ENCODE data around the gene GLYATL1.
A peak's percentile ranks its signal among the peaks of the same experiment; 100 is the strongest.

GLYATL1 gene

GRCh38 chr11:58938398-58938797 is 890 bp upstream of the GLYATL1 start:
- Mint-ChIP-seq H3K27me3 (peaks cover 2% of the 10 kb centered on the region), H3K27ac (no peak overlapping the region), H3K4me3 (no peak overlapping the region), H3K36me3 (no peaks in the 10 kb centered on the region), H3K9me3 (peaks cover 3% of the 10 kb centered on the region), H3K4me1 (no peaks in the 10 kb centered on the region)
- no peak for DNase-seq (ENCODE audit: low spot score in 2 of 2)
- no peak for ATAC-seq (ENCODE audit: low read depth)

- no peaks in the 10 kb centered on the region for H3K4me1 Mint-ChIP-seq
- no peaks in the 10 kb centered on the region for H3K36me3 Mint-ChIP-seq
- H3K27ac Mint-ChIP-seq: no peak overlapping the region
- peaks cover 2% of the 10 kb centered on the region for H3K27me3 Mint-ChIP-seq
- H3K4me3 Mint-ChIP-seq: no peak overlapping the region
- no peak for DNase-seq (ENCODE audit: low spot score in 2 of 2)
- peaks cover 3% of the 10 kb centered on the region for H3K9me3 Mint-ChIP-seq
- no peak for ATAC-seq (ENCODE audit: low read depth)
These were observed 740 bp downstream of the GLYATL1 start for GRCh38 chr11:58940028-58940427.

- H3K36me3 Mint-ChIP-seq: no peaks in the 10 kb centered on the region
- no peak overlapping the region for H3K4me3 Mint-ChIP-seq
- no peaks in the 10 kb centered on the region for H3K4me1 Mint-ChIP-seq
- peaks cover 2% of the 10 kb centered on the region for H3K27me3 Mint-ChIP-seq
- no peak overlapping the region for H3K27ac Mint-ChIP-seq
- peaks cover 3% of the 10 kb centered on the region for H3K9me3 Mint-ChIP-seq
- no peak for ATAC-seq (ENCODE audit: low read depth)
- no peak for DNase-seq (ENCODE audit: low spot score in 2 of 2)
These were observed 2.5 kb downstream of the GLYATL1 start for GRCh38 chr11:58941838-58942237.

- no peaks in the 10 kb centered on the region for H3K4me1 Mint-ChIP-seq
- H3K36me3 Mint-ChIP-seq: peaks cover 5% of the 10 kb centered on the region
- no peak overlapping the region for H3K27ac Mint-ChIP-seq
- H3K9me3 Mint-ChIP-seq: peaks cover 3% of the 10 kb centered on the region
- peaks cover 4% of the 10 kb centered on the region for H3K27me3 Mint-ChIP-seq
- ATAC-seq (ENCODE audit: low read depth): no peak
- DNase-seq (ENCODE audit: low spot score in 2 of 2): no peak
- no peak overlapping the region for H3K4me3 Mint-ChIP-seq
These were observed 6.4 kb downstream of the GLYATL1 start for GRCh38 chr11:58945663-58946062.

GRCh38 chr11:58949184-58949583 is 9.9 kb downstream of the GLYATL1 start:
- Mint-ChIP-seq H3K4me1 (no peaks in the 10 kb centered on the region), H3K9me3 (no peaks in the 10 kb centered on the region), H3K36me3 (peaks cover 9% of the 10 kb centered on the region), H3K27ac (no peak overlapping the region), H3K4me3 (no peak overlapping the region), H3K27me3 (peaks cover 4% of the 10 kb centered on the region)
- DNase-seq (ENCODE audit: low spot score in 2 of 2) (no peak), ATAC-seq (ENCODE audit: low read depth) (no peak)

GRCh38 chr11:58957922-58958321 is 18.6 kb downstream of the GLYATL1 start:
- ATAC-seq (ENCODE audit: low read depth) (peak; percentile 35), DNase-seq (ENCODE audit: low spot score in 2 of 2) (no peak)
- H3K27ac Mint-ChIP-seq: no peak overlapping the region
- H3K27me3 Mint-ChIP-seq: no peaks in the 10 kb centered on the region
- H3K36me3 Mint-ChIP-seq: peaks cover 9% of the 10 kb centered on the region
- no peak overlapping the region for H3K4me3 Mint-ChIP-seq
- H3K9me3 Mint-ChIP-seq: no peaks in the 10 kb centered on the region
- H3K4me1 Mint-ChIP-seq: peaks cover 4% of the 10 kb centered on the region

- H3K4me1 Mint-ChIP-seq: peaks cover 4% of the 10 kb centered on the region
- H3K9me3 Mint-ChIP-seq: no peaks in the 10 kb centered on the region
- ATAC-seq (ENCODE audit: low read depth): peak; percentile 89
- no peaks in the 10 kb centered on the region for H3K27me3 Mint-ChIP-seq
- DNase-seq (ENCODE audit: low spot score in 2 of 2): peak; percentile 60 to 68
- H3K27ac Mint-ChIP-seq: no peak overlapping the region
- H3K4me3 Mint-ChIP-seq: no peak overlapping the region
- H3K36me3 Mint-ChIP-seq: peaks cover 7% of the 10 kb centered on the region
These were observed 19.2 kb downstream of the GLYATL1 start for GRCh38 chr11:58958500-58958899.

GRCh38 chr11:58963551-58964104 is 24.3 kb downstream of the GLYATL1 start:
- peaks cover 8% of the 10 kb centered on the region for H3K36me3 Mint-ChIP-seq
- DNase-seq (ENCODE audit: low spot score in 2 of 2): no peak
- H3K27me3 Mint-ChIP-seq: no peaks in the 10 kb centered on the region

GRCh38 chr11:58965246-58965985 is 26.1 kb downstream of the GLYATL1 start:
- Mint-ChIP-seq H3K36me3 (peaks cover 11% of the 10 kb centered on the region), H3K9me3 (no peaks in the 10 kb centered on the region), H3K27ac (no peak overlapping the region), H3K4me3 (no peak overlapping the region), H3K27me3 (no peaks in the 10 kb centered on the region), H3K4me1 (no peaks in the 10 kb centered on the region)
- no peak for ATAC-seq (ENCODE audit: low read depth)
- DNase-seq (ENCODE audit: low spot score in 2 of 2): no peak

More at GRCh38 chr11:58963551-58964104, 24.3 kb downstream of the GLYATL1 start:
- H3K4me1 Mint-ChIP-seq: peaks cover under 1% of the 10 kb centered on the region
- no peaks in the 10 kb centered on the region for H3K9me3 Mint-ChIP-seq
- ATAC-seq (ENCODE audit: low read depth): no peak
- no peak overlapping the region for H3K27ac Mint-ChIP-seq
- no peak overlapping the region for H3K4me3 Mint-ChIP-seq

GRCh38 chr11:58968251-58968711 is 29.0 kb downstream of the GLYATL1 start:
- ATAC-seq (ENCODE audit: low read depth): no peak
- Mint-ChIP-seq H3K27ac (no peak overlapping the region), H3K27me3 (no peaks in the 10 kb centered on the region), H3K9me3 (no peaks in the 10 kb centered on the region), H3K4me1 (no peaks in the 10 kb centered on the region), H3K36me3 (peaks cover 14% of the 10 kb centered on the region), H3K4me3 (no peak overlapping the region)
- no peak for DNase-seq (ENCODE audit: low spot score in 2 of 2)

- no peak overlapping the region for H3K27ac Mint-ChIP-seq
- H3K4me3 Mint-ChIP-seq: no peak overlapping the region
- ATAC-seq (ENCODE audit: low read depth) (no peak), DNase-seq (ENCODE audit: low spot score in 2 of 2) (no peak)
- peaks cover 17% of the 10 kb centered on the region for H3K36me3 Mint-ChIP-seq
- peaks cover 14% of the 10 kb centered on the region for H3K4me1 Mint-ChIP-seq
- peaks cover 1% of the 10 kb centered on the region for H3K9me3 Mint-ChIP-seq
- H3K27me3 Mint-ChIP-seq: no peaks in the 10 kb centered on the region
These were observed 38.2 kb downstream of the GLYATL1 start for GRCh38 chr11:58977470-58977869.

GRCh38 chr11:58979222-58979621 is 39.9 kb downstream of the GLYATL1 start:
- Mint-ChIP-seq H3K9me3 (no peaks in the 10 kb centered on the region), H3K4me1 (peaks cover 14% of the 10 kb centered on the region), H3K4me3 (no peak overlapping the region), H3K27me3 (no peaks in the 10 kb centered on the region), H3K27ac (no peak overlapping the region), H3K36me3 (peaks cover 9% of the 10 kb centered on the region)
- ATAC-seq (ENCODE audit: low read depth): no peak
- no peak for DNase-seq (ENCODE audit: low spot score in 2 of 2)

- peaks cover 4% of the 10 kb centered on the region for H3K9me3 Mint-ChIP-seq
- DNase-seq (ENCODE audit: low spot score in 2 of 2) (no peak), ATAC-seq (ENCODE audit: low read depth) (peak; percentile 44)
- H3K27ac Mint-ChIP-seq: no peak overlapping the region
- H3K36me3 Mint-ChIP-seq: peaks cover 9% of the 10 kb centered on the region
- H3K27me3 Mint-ChIP-seq: no peaks in the 10 kb centered on the region
- H3K4me1 Mint-ChIP-seq: peaks cover 11% of the 10 kb centered on the region
- H3K4me3 Mint-ChIP-seq: no peak overlapping the region
These were observed 41.0 kb downstream of the GLYATL1 start for GRCh38 chr11:58980159-58980843.

GRCh38 chr11:58992489-58992888 is 53.2 kb downstream of the GLYATL1 start:
- Mint-ChIP-seq H3K4me3 (no peak overlapping the region), H3K4me1 (peaks cover 9% of the 10 kb centered on the region), H3K27me3 (no peaks in the 10 kb centered on the region), H3K9me3 (no peaks in the 10 kb centered on the region), H3K36me3 (peaks cover 16% of the 10 kb centered on the region), H3K27ac (no peak overlapping the region)
- no peak for DNase-seq (ENCODE audit: low spot score in 2 of 2)
- no peak for ATAC-seq (ENCODE audit: low read depth)
